Stimulated activated CD4-positive, alpha-beta T cell treated with anti-CD3 and anti-CD28 coated beads, Interleukin-4, amount 100 ng/mL, for 1 hour (primary cell): ENCODE measurements around the gene ERCC1.
"Not testable (repeated sequence)": the region's sequence is repeated elsewhere in the genome, so short reads cannot be mapped to it uniquely, and the experiment has no call there.

Experiments used
- DNase-seq: peaks from one replicate; pipeline ENCODE4 v3.0.0-alpha.2; 2020

The ERCC1 gene

GRCh38 chr19:45428384-45429231 lies 4.9 kb upstream of the ERCC1 start:
- no peak for DNase-seq

GRCh38 chr19:45424191-45425058 lies 708 bp upstream of the ERCC1 start:
- DNase-seq = peak; percentile 33

GRCh38 chr19:45423033-45423588 lies 606 bp downstream of the ERCC1 start:
- DNase-seq = peak; percentile 81

GRCh38 chr19:45421947-45422498 lies 1.7 kb downstream of the ERCC1 start:
- no peak for DNase-seq

GRCh38 chr19:45420871-45421270 lies 2.8 kb downstream of the ERCC1 start:
- DNase-seq = no peak

GRCh38 chr19:45420356-45420755 lies 3.4 kb downstream of the ERCC1 start:
- DNase-seq = no peak

GRCh38 chr19:45419895-45420294 lies 3.8 kb downstream of the ERCC1 start:
- no peak for DNase-seq

- DNase-seq = no peak
Measured at GRCh38 chr19:45419396-45419795, 4.3 kb downstream of the ERCC1 start.

- DNase-seq = no peak
Measured at GRCh38 chr19:45418802-45419201, 4.9 kb downstream of the ERCC1 start.

GRCh38 chr19:45417151-45417550 lies 6.6 kb downstream of the ERCC1 start:
- DNase-seq = no peak

- no peak for DNase-seq
Measured at GRCh38 chr19:45414468-45414867, 9.2 kb downstream of the ERCC1 start.

GRCh38 chr19:45413497-45413896 lies 10.2 kb downstream of the ERCC1 start:
- DNase-seq = no peak

- DNase-seq = not testable (repeated sequence)
Measured at GRCh38 chr19:45410330-45410729, 13.4 kb downstream of the ERCC1 start.

GRCh38 chr19:45409557-45409920 lies 14.2 kb downstream of the ERCC1 start:
- no peak for DNase-seq

- no peak for DNase-seq
Measured at GRCh38 chr19:45408830-45409556, 14.7 kb downstream of the ERCC1 start.

- no peak for DNase-seq
Measured at GRCh38 chr19:45408121-45408520, 15.6 kb downstream of the ERCC1 start.

- not testable (repeated sequence) for DNase-seq
Measured at GRCh38 chr19:45407585-45407984, 16.1 kb downstream of the ERCC1 start.

- DNase-seq = no peak
Measured at GRCh38 chr19:45407091-45407375, 16.7 kb downstream of the ERCC1 start.

GRCh38 chr19:45406226-45407090 lies 17.3 kb downstream of the ERCC1 start, which contains the start of gene POLR1G:
POLR1G (plus strand) TSS chr19:45406644; CDS start chr19:45406697, 53 bp downstream.
- DNase-seq = peak; percentile 79

- peak; percentile 83 for DNase-seq
Measured at GRCh38 chr19:45405435-45406225, 18.1 kb downstream of the ERCC1 start.
